Measurements from ENCODE around the gene ZNF614. TPM values are rescaled to one million over a fixed set of nuclear protein-coding genes. Genes with fewer than 3 reads are reported as not detected.
"Not testable (repeated sequence)": the region's sequence is repeated elsewhere in the genome, so short reads cannot be mapped to it uniquely, and the experiment has no call there.

Gene ZNF614
- total RNA-seq, 4 donors from 2014 or later = 3.9 to 4.6 (median 3.9) TPM

DNA sequence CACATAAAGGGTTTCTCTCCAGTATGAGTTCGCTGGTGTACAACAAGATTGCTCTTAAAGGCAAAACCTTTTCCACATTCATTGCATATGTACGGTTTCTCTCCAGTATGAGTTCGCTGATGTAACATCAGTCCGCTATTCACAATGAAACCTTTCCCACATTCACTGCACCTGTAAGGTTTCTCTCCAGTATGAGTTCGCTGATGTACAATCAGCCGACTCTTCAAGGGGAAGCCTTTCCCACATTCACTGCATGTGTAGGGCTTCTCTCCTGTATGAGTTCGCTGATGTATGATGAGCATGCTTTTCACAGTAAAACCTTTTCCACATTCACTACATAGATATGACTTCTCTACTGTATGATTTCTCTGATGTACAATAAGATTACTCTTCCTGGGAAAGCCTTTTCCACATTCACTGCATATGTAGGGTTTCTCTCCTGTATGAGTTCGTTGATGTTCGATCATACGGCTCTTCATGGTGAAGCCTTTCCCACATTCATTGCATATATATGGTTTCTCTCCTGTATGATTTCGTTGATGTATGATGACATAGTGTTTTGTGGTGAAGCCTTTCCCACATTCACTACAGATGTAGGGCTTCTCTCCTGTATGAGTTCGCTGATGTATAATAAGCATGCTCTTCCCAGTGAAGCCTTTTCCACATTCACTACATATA, 6.0 kb upstream of the ZNF614 start:
- H3K36me3 ChIP-seq = peaks cover 32 to 94% of the 10 kb centered on the region in 2 donors
- H3K4me3 ChIP-seq = peak overlapping the region in 1 of 4 donors; percentile 45
- no peak for ATAC-seq

DNA sequence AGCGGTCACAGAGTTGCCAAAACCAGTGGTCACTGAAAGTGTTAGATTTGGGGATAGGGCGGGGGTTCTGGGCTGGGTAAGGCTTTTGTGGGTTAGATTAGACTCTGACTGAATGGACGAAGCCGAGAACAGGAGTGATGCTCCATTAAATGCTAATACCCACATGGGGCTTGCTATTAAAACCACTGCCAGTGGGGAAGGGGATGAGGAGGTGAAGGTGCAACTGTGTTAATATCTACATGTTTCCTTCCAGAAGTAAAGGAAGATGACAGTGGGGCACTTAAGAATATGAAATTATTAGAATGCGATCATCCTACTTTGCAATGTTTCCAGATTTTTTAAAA, 573 bp upstream of the ZNF614 start:
- TF ChIP-seq POLR2A (IDR thresholded peaks at IDR 0.05) = no peak
- TF ChIP-seq, protein P1, sequence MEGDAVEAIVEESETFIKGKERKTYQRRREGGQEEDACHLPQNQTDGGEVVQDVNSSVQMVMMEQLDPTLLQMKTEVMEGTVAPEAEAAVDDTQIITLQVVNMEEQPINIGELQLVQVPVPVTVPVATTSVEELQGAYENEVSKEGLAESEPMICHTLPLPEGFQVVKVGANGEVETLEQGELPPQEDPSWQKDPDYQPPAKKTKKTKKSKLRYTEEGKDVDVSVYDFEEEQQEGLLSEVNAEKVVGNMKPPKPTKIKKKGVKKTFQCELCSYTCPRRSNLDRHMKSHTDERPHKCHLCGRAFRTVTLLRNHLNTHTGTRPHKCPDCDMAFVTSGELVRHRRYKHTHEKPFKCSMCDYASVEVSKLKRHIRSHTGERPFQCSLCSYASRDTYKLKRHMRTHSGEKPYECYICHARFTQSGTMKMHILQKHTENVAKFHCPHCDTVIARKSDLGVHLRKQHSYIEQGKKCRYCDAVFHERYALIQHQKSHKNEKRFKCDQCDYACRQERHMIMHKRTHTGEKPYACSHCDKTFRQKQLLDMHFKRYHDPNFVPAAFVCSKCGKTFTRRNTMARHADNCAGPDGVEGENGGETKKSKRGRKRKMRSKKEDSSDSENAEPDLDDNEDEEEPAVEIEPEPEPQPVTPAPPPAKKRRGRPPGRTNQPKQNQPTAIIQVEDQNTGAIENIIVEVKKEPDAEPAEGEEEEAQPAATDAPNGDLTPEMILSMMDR (IDR thresholded peaks at IDR 0.05 in 4 of 5, conservative IDR thresholded peaks at IDR 0.05 in 1 of 5) = no peak
- no peak for DNase-seq
- intact Hi-C loops (cut with DNase I; ENCODE audit: low total_unique reads) = loop anchor here (1.0 to 10.0 kb wide), 6 partner anchors 20 to 324 kb away; partner anchors contain the start of genes ZNF350, ZNF613, ZNF615 and ZNF841
- peaks cover 7 to 10% of the 10 kb centered on the region in 2 donors for H3K4me1 ChIP-seq
- peak; percentile 18 to 29 for ATAC-seq
- peaks cover 0 to 72% (median 17%) of the 10 kb centered on the region in 3 donors for H3K9me3 ChIP-seq
- no peaks in the 10 kb centered on the region for H3K27me3 ChIP-seq
- in situ Hi-C loops (cut with MboI; ENCODE audit: low sequenced_read_pairs in 4 of 4) = no loop called here
- H3K27ac ChIP-seq = peak overlapping the region; percentile 90 to 95 (median 92)
- H3K4me3 ChIP-seq = peak overlapping the region; percentile 77 to 87 (median 82)
- peaks cover 15 to 73% of the 10 kb centered on the region in 2 donors for H3K36me3 ChIP-seq

More for the DNA sequence above, 6.0 kb upstream of the ZNF614 start:
- H3K27me3 ChIP-seq = no peaks in the 10 kb centered on the region
- in situ Hi-C loops (cut with MboI; ENCODE audit: low sequenced_read_pairs in 4 of 4) (no loop called here), intact Hi-C loops (cut with DNase I; ENCODE audit: low total_unique reads) (no loop called here)
- no peak for DNase-seq
- peaks cover 15 to 93% (median 43%) of the 10 kb centered on the region in 3 donors for H3K9me3 ChIP-seq
- TF ChIP-seq, protein P1 (IDR thresholded peaks at IDR 0.05 in 4 of 5, conservative IDR thresholded peaks at IDR 0.05 in 1 of 5) = no peak
- no peak for TF ChIP-seq POLR2A (IDR thresholded peaks at IDR 0.05)
- H3K27ac ChIP-seq = no peak overlapping the region
- H3K4me1 ChIP-seq = no peaks in the 10 kb centered on the region

DNA sequence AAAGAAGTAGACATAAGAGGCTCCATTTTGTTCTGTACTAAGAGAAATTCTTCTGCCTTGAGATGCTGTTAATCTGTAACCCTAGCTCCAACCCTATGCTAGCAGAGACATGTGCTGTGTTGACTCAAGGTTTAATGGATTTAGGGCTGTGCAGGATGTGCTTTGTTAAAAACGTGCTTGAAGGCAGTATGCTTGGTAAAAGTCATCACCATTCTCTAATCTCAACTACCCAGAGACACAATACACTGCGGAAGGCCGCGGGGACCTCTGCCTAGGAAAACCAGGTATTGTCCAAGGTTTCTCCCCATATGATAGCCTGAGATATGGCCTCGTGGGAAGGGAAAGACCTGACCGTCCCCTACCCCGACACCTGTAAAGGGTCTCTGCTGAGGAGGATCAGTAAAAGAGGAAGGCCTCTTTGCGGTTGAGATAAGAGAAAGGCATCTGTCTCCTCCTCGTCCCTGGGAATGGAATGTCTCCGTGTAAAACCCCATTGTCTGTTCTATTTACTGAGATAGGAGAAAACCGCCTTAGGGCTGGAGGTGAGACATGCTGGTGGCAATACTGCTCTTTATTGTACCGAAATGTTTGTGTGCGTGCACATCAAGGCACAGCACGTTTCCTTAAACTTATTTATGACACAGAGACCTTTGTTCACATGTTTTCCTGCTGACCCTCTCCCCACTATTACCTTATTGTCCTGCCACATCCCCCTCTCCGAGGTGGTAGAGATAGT, 1.8 kb downstream of the ZNF614 start:
- DNase-seq; in situ Hi-C loops (cut with MboI; ENCODE audit: low sequenced_read_pairs in 4 of 4); H3K4me1 ChIP-seq; H3K27me3 ChIP-seq; ATAC-seq; H3K27ac ChIP-seq: not testable (repeated sequence)
- peak overlapping the region in 1 of 4 donors; percentile 87 for H3K4me3 ChIP-seq
- intact Hi-C loops (cut with DNase I; ENCODE audit: low total_unique reads) = loop anchor here (5.0 to 10.0 kb wide), 2 partner anchors 99 to 322 kb away; partner anchors contain the start of gene ZNF613
- H3K36me3 ChIP-seq = peaks cover 30 to 75% of the 10 kb centered on the region in 2 donors
- H3K9me3 ChIP-seq = peaks cover 0 to 56% (median 4%) of the 10 kb centered on the region in 3 donors

DNA sequence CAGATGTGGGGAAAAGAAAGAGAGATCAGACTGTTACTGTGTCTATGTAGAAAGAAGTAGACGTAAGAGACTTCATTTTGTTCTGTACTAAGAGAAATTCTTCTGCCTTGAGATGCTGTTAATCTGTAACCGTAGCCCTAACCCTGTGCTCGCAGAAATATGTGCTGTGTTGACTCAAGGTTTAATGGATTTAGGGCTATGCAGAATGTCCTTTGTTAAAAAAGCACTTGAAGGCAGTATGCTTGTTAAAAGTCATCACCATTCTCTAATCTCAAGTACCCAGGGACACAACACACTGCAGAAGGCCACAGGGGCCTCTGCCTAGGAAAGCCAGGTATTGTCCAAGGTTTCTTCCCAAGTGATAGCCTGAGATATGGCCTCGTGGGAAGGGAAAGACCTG, 3.7 kb downstream of the ZNF614 start:
- Histone ChIP-seq H3K36me3 (peaks cover 34 to 76% of the 10 kb centered on the region in 2 donors), H3K9me3 (peaks cover 0 to 47% (median 2%) of the 10 kb centered on the region in 3 donors)
- in situ Hi-C loops (cut with MboI; ENCODE audit: low sequenced_read_pairs in 4 of 4); H3K4me3 ChIP-seq; H3K27ac ChIP-seq; DNase-seq; ATAC-seq; H3K27me3 ChIP-seq; H3K4me1 ChIP-seq: not testable (repeated sequence)
- intact Hi-C loops (cut with DNase I; ENCODE audit: low total_unique reads) = loop anchor here (10.0 kb wide), 1 partner anchor 320 kb away; no protein-coding TSS in a partner anchor

DNA sequence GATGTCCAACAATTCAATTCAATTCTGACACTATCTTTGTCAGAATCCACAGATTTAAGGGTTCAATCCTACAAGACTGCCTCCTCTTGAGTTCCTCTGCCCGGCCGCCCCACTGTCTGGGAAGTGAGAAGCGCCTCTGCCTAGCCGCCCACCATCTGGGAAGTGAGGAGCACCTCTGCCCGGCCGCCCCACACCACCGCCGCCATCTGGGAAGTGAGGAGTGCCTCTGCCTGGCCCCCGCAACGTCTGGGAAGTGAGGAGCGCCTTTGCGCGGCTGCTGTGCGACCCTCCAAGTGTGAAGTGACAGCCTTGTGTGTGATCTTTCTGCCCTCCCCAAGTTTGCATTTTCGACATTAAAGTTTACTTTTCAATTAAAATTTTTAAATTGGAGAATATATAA, 6.0 kb downstream of the ZNF614 start:
- TF ChIP-seq, protein P1 (IDR thresholded peaks at IDR 0.05 in 4 of 5, conservative IDR thresholded peaks at IDR 0.05 in 1 of 5) = no peak
- TF ChIP-seq POLR2A (IDR thresholded peaks at IDR 0.05) = no peak
- peaks cover 4 to 5% of the 10 kb centered on the region in 2 donors for H3K4me1 ChIP-seq
- in situ Hi-C loops (cut with MboI; ENCODE audit: low sequenced_read_pairs in 4 of 4) = no loop called here
- H3K9me3 ChIP-seq = peaks cover 0 to 59% (median 2%) of the 10 kb centered on the region in 3 donors
- peak overlapping the region in 1 of 4 donors; percentile 4 for H3K4me3 ChIP-seq
- intact Hi-C loops (cut with DNase I; ENCODE audit: low total_unique reads) = loop anchor here (10.0 kb wide), 1 partner anchor 317 kb away; no protein-coding TSS in a partner anchor
- DNase-seq = no peak
- H3K27me3 ChIP-seq = no peaks in the 10 kb centered on the region
- H3K36me3 ChIP-seq = peaks cover 48 to 99% of the 10 kb centered on the region in 2 donors
- no peak overlapping the region for H3K27ac ChIP-seq
- no peak for ATAC-seq

All from gastrocnemius medialis (tissue), 4 donors.